Measurements from ENCODE around the gene CAPN6.

CAPN6 gene

GRCh38 chrX:111200327-111200726 is 70.0 kb downstream of the CAPN6 start:
- DNase-seq (ENCODE audit: low read depth) = no peak

DNA sequence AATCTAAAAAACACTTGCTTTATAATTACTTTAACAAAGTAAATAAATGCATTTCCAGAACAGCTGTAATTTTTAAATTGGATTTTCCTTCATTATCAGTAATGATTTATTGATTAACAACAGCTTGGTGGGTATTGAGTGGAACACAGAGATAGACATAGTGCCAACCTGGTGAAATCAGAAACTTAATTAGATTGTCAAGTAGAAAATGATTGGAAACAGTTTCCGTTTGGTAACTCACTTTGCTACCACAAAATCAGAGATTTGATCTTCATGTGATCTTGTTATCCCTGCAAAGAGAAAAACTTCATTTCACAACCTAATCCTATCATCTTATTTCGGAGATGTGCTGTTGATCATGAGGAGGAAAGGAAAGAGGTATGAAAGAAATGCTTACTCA is 70.8 kb downstream of the CAPN6 start:
- no peak for DNase-seq (ENCODE audit: low read depth)
